ENCODE results near the gene SPINK9.

Gene SPINK9

GRCh38 chr5:148333262-148333849 lies 2.0 kb upstream of the SPINK9 start (continued):
- no peak for TF ChIP-seq ZNF23 (tag by site-specific recombination; IDR thresholded peaks at IDR 0.05; ENCODE audit: borderline replicate concordance)

- no peak overlapping the region for H3K27ac ChIP-seq (ENCODE audit: extremely low read depth, low read depth, low read length)
- H3K4me3 ChIP-seq (ENCODE audit: low read depth, low read length), result no peak overlapping the region
- CTCF ChIA-PET, result interaction anchor here (0.6 kb wide), 1 partner anchor 123 kb away, joined by 3 read pairs; no protein-coding TSS in a partner anchor
- H3K9me3 ChIP-seq (ENCODE audit: control insufficient read depth, insufficient read depth, low read depth, low read length), result no peaks in the 10 kb centered on the region
- no peaks in the 10 kb centered on the region for H3K4me1 ChIP-seq (ENCODE audit: control insufficient read depth, insufficient read depth, low read length)
- no peak for TF ChIP-seq ZNF768 (tag by site-specific recombination; IDR thresholded peaks at IDR 0.05)
- no peak for TF ChIP-seq ZNF488 (tag by site-specific recombination; IDR thresholded peaks at IDR 0.05)
- TF ChIP-seq KLF7 (tag by site-specific recombination; IDR thresholded peaks at IDR 0.05; ENCODE audit: borderline replicate concordance), result no peak
- no peak for TF ChIP-seq ZNF223 (tag by site-specific recombination; IDR thresholded peaks at IDR 0.05)
- TF ChIP-seq ZNF843 (tag by site-specific recombination; IDR thresholded peaks at IDR 0.05), result no peak
- no peak for TF ChIP-seq GLIS1 (tag by site-specific recombination; IDR thresholded peaks at IDR 0.05)
- TF ChIP-seq SETDB1 (IDR thresholded peaks at IDR 0.05; ENCODE audit: insufficient read length, low read length), result no peak
- no peak for TF ChIP-seq ZNF266 (tag by site-specific recombination; IDR thresholded peaks at IDR 0.05; ENCODE audit: low read depth)
- no peak for TF ChIP-seq ZIC2 (tag by site-specific recombination; IDR thresholded peaks at IDR 0.05)
- TF ChIP-seq ZNF16 (tag by site-specific recombination; IDR thresholded peaks at IDR 0.05; ENCODE audit: low read depth), result no peak
- TF ChIP-seq EGR2 (tag by site-specific recombination; IDR thresholded peaks at IDR 0.05; ENCODE audit: low read depth), result no peak
- TF ChIP-seq ZNF76 (tag by site-specific recombination; IDR thresholded peaks at IDR 0.05; ENCODE audit: borderline replicate concordance, low read depth), result no peak
- no peak for TF ChIP-seq OSR2 (tag by site-specific recombination; IDR thresholded peaks at IDR 0.05)
- TF ChIP-seq ZNF302 (tag by site-specific recombination; IDR thresholded peaks at IDR 0.05; ENCODE audit: low read depth), result no peak
- no peak for TF ChIP-seq MZF1 (tag by site-specific recombination; IDR thresholded peaks at IDR 0.05; ENCODE audit: borderline replicate concordance)
- TF ChIP-seq ZNF548 (tag by site-specific recombination; IDR thresholded peaks at IDR 0.05), result no peak
- no peak for TF ChIP-seq ZFP37 (tag by site-specific recombination; IDR thresholded peaks at IDR 0.05)
- TF ChIP-seq PRDM10 (tag by site-specific recombination; IDR thresholded peaks at IDR 0.05), result no peak
- TF ChIP-seq ZNF747 (tag by site-specific recombination; IDR thresholded peaks at IDR 0.05), result no peak
- TF ChIP-seq ZBTB49 (tag by site-specific recombination; IDR thresholded peaks at IDR 0.05; ENCODE audit: low read depth), result no peak
- POLR2A ChIA-PET, result no interaction called here
- no peaks in the 10 kb centered on the region for H3K36me3 ChIP-seq (ENCODE audit: control insufficient read depth in 2 of 2, insufficient read depth in 1 of 2, low read length in 2 of 2)
Measured at GRCh38 chr5:148336704-148337435, 1.5 kb downstream of the SPINK9 start.
